Sigmoid colon (tissue), 4 donors: ENCODE measurements around the gene MACC1.

Experiments
- EP300 ChIP-seq, 4 donors: sonication (generic); formaldehyde crosslinking; IDR thresholded peaks; one replicate each; pipeline ENCODE4 v1.6.1; 2017; ENCODE audit warnings: antibody characterized with exemption in 4 of 4
- POLR2AphosphoS5 ChIP-seq, 4 donors: sonication (generic); formaldehyde crosslinking; IDR thresholded peaks; one replicate each; pipeline ENCODE4 v1.6.1; 2017; ENCODE audit warnings: antibody characterized with exemption in 4 of 4
- TF ChIP-seq, protein P1 (sequence below), 4 experiments: fragments of 450-650 bp in 3 of 4; fragments of 200-600 bp in 1 of 4; IDR thresholded peaks; one replicate each; pipeline ENCODE4 v1.5.1; 2016 to 2019; ENCODE audit warnings: antibody characterized with exemption in 4 of 4, mild to moderate bottlenecking in 3 of 4, moderate library complexity in 2 of 4

DNA sequence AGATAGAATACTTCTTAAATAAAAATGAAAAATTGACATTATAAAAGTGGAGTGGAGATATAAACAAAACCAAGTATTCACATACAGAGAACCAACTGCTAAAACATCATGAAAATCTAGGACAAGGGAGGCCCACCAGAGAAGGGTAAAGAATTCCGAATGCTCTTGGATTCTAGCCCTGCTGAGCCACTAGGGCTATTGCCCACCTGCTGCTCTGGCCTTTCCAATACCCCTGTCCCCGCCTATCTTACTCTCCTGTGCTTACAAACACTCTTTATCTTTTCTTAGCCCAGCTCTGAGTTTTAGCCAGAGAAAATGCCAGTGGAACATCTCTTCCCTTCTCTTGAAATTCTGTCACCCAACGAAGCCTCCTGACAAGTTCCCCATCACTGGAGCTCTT is 100.3 kb downstream of the MACC1 start:
- TF ChIP-seq, protein P1, sequence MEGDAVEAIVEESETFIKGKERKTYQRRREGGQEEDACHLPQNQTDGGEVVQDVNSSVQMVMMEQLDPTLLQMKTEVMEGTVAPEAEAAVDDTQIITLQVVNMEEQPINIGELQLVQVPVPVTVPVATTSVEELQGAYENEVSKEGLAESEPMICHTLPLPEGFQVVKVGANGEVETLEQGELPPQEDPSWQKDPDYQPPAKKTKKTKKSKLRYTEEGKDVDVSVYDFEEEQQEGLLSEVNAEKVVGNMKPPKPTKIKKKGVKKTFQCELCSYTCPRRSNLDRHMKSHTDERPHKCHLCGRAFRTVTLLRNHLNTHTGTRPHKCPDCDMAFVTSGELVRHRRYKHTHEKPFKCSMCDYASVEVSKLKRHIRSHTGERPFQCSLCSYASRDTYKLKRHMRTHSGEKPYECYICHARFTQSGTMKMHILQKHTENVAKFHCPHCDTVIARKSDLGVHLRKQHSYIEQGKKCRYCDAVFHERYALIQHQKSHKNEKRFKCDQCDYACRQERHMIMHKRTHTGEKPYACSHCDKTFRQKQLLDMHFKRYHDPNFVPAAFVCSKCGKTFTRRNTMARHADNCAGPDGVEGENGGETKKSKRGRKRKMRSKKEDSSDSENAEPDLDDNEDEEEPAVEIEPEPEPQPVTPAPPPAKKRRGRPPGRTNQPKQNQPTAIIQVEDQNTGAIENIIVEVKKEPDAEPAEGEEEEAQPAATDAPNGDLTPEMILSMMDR (IDR thresholded peaks at IDR 0.05), result no peak
- TF ChIP-seq EP300 (IDR thresholded peaks at IDR 0.05), result no peak
- no peak for TF ChIP-seq POLR2AphosphoS5 (IDR thresholded peaks at IDR 0.05)
